Natural killer cell (primary cell): ENCODE measurements around the gene PRPSAP2. TPM values are rescaled to one million over a fixed set of nuclear protein-coding genes. Genes with fewer than 3 reads are reported as not detected.

ENCODE experiments used
- ATAC-seq, 3 donors: fragments of 150-1000 bp in 2 of 3; fragments of 200-7000 bp in 1 of 3; cut with Tn5 transposase; 1 replicate in 1 of 3; 2 replicates in 2 of 3; pipeline ENCODE4 v1.10.0; 2021; ENCODE audit warnings: mild to moderate bottlenecking in 2 of 3, moderate library complexity in 2 of 3
- DNase-seq, 2 donors: peaks; one replicate each; pipeline versions ENCODE4 v3.0.0 to v3.0.0-alpha.2; 2013 to 2021; ENCODE audit warnings: mixed read lengths in 1 of 2
- H3K27ac ChIP-seq: one replicate; pipeline ENCODE4 v1.5.1; 2013; ENCODE audit warnings: mild to moderate bottlenecking, low read length
- H3K27me3 ChIP-seq: one replicate; pipeline ENCODE4 v1.6.1; 2013; ENCODE audit warnings: low read length; ENCODE audit not compliant: control insufficient read depth, insufficient read depth
- H3K36me3 ChIP-seq: one replicate; pipeline ENCODE4 v1.6.1; 2013; ENCODE audit warnings: low read length; ENCODE audit not compliant: control insufficient read depth, insufficient read depth
- H3K4me1 ChIP-seq: one replicate; pipeline ENCODE4 v1.6.1; 2013; ENCODE audit warnings: low read length; ENCODE audit not compliant: control insufficient read depth, insufficient read depth
- H3K4me3 ChIP-seq: one replicate; pipeline ENCODE4 v1.5.1; 2013; ENCODE audit warnings: low read length
- H3K9me3 ChIP-seq: one replicate; pipeline ENCODE4 v1.6.1; 2013; ENCODE audit warnings: low read length; ENCODE audit not compliant: control insufficient read depth, insufficient read depth
- H3K27ac Mint-ChIP-seq, 2 donors: one replicate each; pipeline ENCODE4 v1.8.0; 2022; ENCODE audit warnings: mild to moderate bottlenecking in 2 of 2, mixed read lengths in 2 of 2, moderate library complexity in 1 of 2
- H3K27me3 Mint-ChIP-seq, 2 donors: one replicate each; pipeline ENCODE4 v1.8.0; 2022; ENCODE audit warnings: low read depth in 2 of 2, mixed read lengths in 2 of 2
- H3K36me3 Mint-ChIP-seq: one replicate; pipeline ENCODE4 v1.8.0; 2022; ENCODE audit warnings: mixed read lengths
- H3K4me1 Mint-ChIP-seq, 2 donors: one replicate each; pipeline ENCODE4 v1.8.0; 2022; ENCODE audit warnings: mixed read lengths in 2 of 2
- H3K4me3 Mint-ChIP-seq: one replicate; pipeline ENCODE4 v1.8.0; 2022; ENCODE audit warnings: mild to moderate bottlenecking, moderate library complexity, mixed read lengths
- H3K9me3 Mint-ChIP-seq, 2 donors: one replicate each; pipeline ENCODE4 v1.8.0; 2022; ENCODE audit warnings: mixed read lengths in 2 of 2
- WGBS: methylation state at CpG from one replicate; pipeline ENCODE4 v1.1.7; 2013; ENCODE audit warnings: missing lambda C conversion rate; ENCODE audit not compliant: insufficient coverage; 5-methylcytosine and 5-hydroxymethylcytosine counted together
- intact Hi-C: fragments of 100-400 bp; cut with micrococcal nuclease; formaldehyde crosslinking; loops from one replicate; pipeline ENCODE4 v1.14.2; 2022
- total RNA-seq, 4 donors: library from RNA; stranded (reverse); fragments of 120-200 nt in 1 of 4; gene quantifications; one replicate each; pipeline versions ENCODE4 v1.2.3 to v1.2.4, GENCODE V29; 2013 to 2022
- TF ChIP-seq, protein P1 (sequence below): fragments of 200-600 bp; IDR thresholded peaks from one replicate; pipeline ENCODE4 v1.8.0; 2022; ENCODE audit warnings: antibody characterized with exemption

The PRPSAP2 gene
- total RNA-seq, 3 donors from 2014 or later (not counting 1 experiment from before 2014, with no cell fraction given) = 33.4 to 48.2 (median 33.8) TPM

DNA sequence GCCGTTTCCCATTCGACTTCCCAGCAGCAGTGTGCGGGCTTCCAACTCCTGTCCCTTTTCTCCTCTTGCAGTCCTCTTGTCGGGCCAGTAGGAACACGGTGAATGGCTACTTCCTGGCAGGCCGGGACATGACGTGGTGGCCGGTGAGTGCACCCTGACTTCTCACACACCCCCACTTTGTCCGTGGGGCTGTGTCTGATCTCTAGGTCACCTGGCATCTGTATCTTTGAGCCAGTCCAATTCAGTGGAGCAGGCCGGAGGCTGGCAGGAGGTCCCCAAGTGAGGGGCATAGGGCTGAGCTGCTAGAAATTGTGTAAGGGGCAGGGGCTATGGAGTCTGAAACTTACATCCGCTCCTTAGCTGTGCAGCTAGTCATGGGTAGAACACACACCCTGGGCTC lies 100.7 kb downstream of the PRPSAP2 start:
- H3K4me1 Mint-ChIP-seq = peaks cover 9 to 11% of the 10 kb centered on the region in 2 donors
- no peak overlapping the region for H3K27ac ChIP-seq
- 92% methylated on average over 11 of the region's 11 CpGs for WGBS
- TF ChIP-seq, protein P1, sequence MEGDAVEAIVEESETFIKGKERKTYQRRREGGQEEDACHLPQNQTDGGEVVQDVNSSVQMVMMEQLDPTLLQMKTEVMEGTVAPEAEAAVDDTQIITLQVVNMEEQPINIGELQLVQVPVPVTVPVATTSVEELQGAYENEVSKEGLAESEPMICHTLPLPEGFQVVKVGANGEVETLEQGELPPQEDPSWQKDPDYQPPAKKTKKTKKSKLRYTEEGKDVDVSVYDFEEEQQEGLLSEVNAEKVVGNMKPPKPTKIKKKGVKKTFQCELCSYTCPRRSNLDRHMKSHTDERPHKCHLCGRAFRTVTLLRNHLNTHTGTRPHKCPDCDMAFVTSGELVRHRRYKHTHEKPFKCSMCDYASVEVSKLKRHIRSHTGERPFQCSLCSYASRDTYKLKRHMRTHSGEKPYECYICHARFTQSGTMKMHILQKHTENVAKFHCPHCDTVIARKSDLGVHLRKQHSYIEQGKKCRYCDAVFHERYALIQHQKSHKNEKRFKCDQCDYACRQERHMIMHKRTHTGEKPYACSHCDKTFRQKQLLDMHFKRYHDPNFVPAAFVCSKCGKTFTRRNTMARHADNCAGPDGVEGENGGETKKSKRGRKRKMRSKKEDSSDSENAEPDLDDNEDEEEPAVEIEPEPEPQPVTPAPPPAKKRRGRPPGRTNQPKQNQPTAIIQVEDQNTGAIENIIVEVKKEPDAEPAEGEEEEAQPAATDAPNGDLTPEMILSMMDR = no peak
- DNase-seq (no peak), ATAC-seq (no peak)
- no peaks in the 10 kb centered on the region for H3K36me3 ChIP-seq
- no peak overlapping the region for H3K4me3 ChIP-seq
- peaks cover 0 to 13% of the 10 kb centered on the region in 2 donors for H3K27me3 Mint-ChIP-seq
- H3K27me3 ChIP-seq = no peaks in the 10 kb centered on the region
- intact Hi-C loops = no loop called here
- H3K9me3 Mint-ChIP-seq = no peaks in the 10 kb centered on the region
- no peaks in the 10 kb centered on the region for H3K9me3 ChIP-seq
- H3K4me3 Mint-ChIP-seq = no peak overlapping the region
- H3K27ac Mint-ChIP-seq = no peak overlapping the region
- H3K36me3 Mint-ChIP-seq = no peaks in the 10 kb centered on the region
- peaks cover 20% of the 10 kb centered on the region for H3K4me1 ChIP-seq

DNA sequence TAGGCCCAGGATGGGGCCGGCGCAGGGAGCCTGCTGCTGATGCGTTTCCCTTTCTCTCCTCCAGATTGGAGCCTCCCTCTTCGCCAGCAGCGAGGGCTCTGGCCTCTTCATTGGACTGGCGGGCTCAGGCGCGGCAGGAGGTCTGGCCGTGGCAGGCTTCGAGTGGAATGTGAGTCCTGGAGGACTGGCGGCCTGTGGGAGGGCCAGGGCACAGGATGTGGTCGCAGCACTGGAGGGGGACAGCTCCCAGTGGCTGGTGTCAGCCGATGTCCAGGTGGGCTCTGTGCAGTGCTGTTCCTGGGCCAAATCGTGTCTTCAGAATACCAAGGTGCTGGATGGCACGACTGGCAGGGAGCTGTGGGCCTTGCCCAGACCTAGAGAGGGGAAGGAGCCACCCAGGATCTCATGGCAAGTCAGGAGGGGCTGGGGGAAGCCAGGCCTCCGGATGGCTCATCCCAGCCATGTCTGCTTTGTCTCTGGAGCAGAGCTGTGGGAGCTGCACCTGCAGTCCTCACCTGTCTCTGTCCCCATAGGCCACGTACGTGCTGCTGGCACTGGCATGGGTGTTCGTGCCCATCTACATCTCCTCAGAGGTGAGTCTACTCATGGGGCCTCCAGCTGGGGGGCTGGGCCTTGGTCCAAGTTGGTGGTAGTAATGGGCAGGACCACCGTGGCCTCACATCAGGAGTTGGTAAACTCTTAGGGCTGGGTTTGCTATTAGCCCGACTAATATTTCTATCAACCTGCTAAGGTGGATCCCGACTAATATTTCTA lies 101.3 kb downstream of the PRPSAP2 start:
- WGBS = 90% methylated on average over 22 of the region's 22 CpGs
- DNase-seq = no peak

GRCh38 chr17:18959845-18960240 lies 101.9 kb downstream of the PRPSAP2 start:
- H3K9me3 ChIP-seq = no peaks in the 10 kb centered on the region
- no peak overlapping the region for H3K27ac ChIP-seq
- no peaks in the 10 kb centered on the region for H3K9me3 Mint-ChIP-seq
- H3K36me3 Mint-ChIP-seq = no peaks in the 10 kb centered on the region
- peaks cover 0 to 16% of the 10 kb centered on the region in 2 donors for H3K27me3 Mint-ChIP-seq
- no peaks in the 10 kb centered on the region for H3K27me3 ChIP-seq
- no peaks in the 10 kb centered on the region for H3K36me3 ChIP-seq
- H3K27ac Mint-ChIP-seq = no peak overlapping the region
- 96% methylated on average over 5 of the region's 5 CpGs for WGBS
- H3K4me3 Mint-ChIP-seq = no peak overlapping the region
- H3K4me1 ChIP-seq = peaks cover 20% of the 10 kb centered on the region
- H3K4me1 Mint-ChIP-seq = peaks cover 9 to 11% of the 10 kb centered on the region in 2 donors
- H3K4me3 ChIP-seq = no peak overlapping the region
- intact Hi-C loops = no loop called here
- ATAC-seq (no peak), DNase-seq (no peak)
- TF ChIP-seq, protein P1 = no peak

More for the DNA sequence above, 101.3 kb downstream of the PRPSAP2 start:
- H3K4me3 Mint-ChIP-seq = no peak overlapping the region
- peaks cover 9 to 11% of the 10 kb centered on the region in 2 donors for H3K4me1 Mint-ChIP-seq
- H3K36me3 Mint-ChIP-seq = no peaks in the 10 kb centered on the region
- Histone ChIP-seq H3K36me3 (no peaks in the 10 kb centered on the region), H3K27me3 (no peaks in the 10 kb centered on the region), H3K4me3 (no peak overlapping the region), H3K9me3 (no peaks in the 10 kb centered on the region), H3K27ac (no peak overlapping the region), H3K4me1 (peaks cover 20% of the 10 kb centered on the region)
- intact Hi-C loops = no loop called here
- TF ChIP-seq, protein P1 = no peak
- peaks cover 0 to 13% of the 10 kb centered on the region in 2 donors for H3K27me3 Mint-ChIP-seq
- no peaks in the 10 kb centered on the region for H3K9me3 Mint-ChIP-seq
- no peak overlapping the region for H3K27ac Mint-ChIP-seq
- ATAC-seq = no peak
